Neural cell (in vitro differentiated cells): ENCODE data around the gene TPD52L1. TPM values are rescaled to one million over a fixed set of nuclear protein-coding genes. Genes with fewer than 3 reads are reported as not detected.

Experiments used
- H2AFZ ChIP-seq: fragments of 200-600, 300-800 bp; sonication (generic), shearing (Covaris generic); 2 replicates; pipeline ENCODE4 v1.6.0; 2014; ENCODE audit warnings: low read depth, mild to moderate bottlenecking, antibody characterized with exemption, low read length, moderate library complexity
- H3F3A ChIP-seq: fragments of 200-600 bp; shearing (Covaris generic); 2 replicates; pipeline ENCODE4 v1.6.1; 2016; ENCODE audit warnings: mild to moderate bottlenecking, moderate library complexity, mixed read lengths, antibody characterized with exemption, low read length; ENCODE audit not compliant: insufficient read depth, poor library complexity, severe bottlenecking
- H3K27ac ChIP-seq: fragments of 200-600, 300-800 bp; sonication (generic), shearing (Covaris generic); 2 replicates; pipeline ENCODE4 v1.5.1; 2014; ENCODE audit warnings: mild to moderate bottlenecking, low read length, moderate library complexity
- H3K27me3 ChIP-seq: fragments of 300-800, 200-600 bp; sonication (generic), shearing (Covaris generic); 2 replicates; pipeline ENCODE4 v1.6.0; 2014; ENCODE audit warnings: mild to moderate bottlenecking, low read depth, low read length, moderate library complexity; ENCODE audit not compliant: insufficient read depth
- H3K36me3 ChIP-seq: fragments of 300-800, 200-600 bp; sonication (generic), shearing (Covaris generic); 2 replicates; pipeline ENCODE4 v1.5.1; 2014; ENCODE audit warnings: mild to moderate bottlenecking, antibody characterized with exemption, low read length, moderate library complexity; ENCODE audit not compliant: insufficient read depth
- H3K4me2 ChIP-seq: fragments of 300-800, 200-600 bp; sonication (generic), shearing (Covaris generic); 2 replicates; pipeline ENCODE4 v1.6.0; 2014; ENCODE audit warnings: mild to moderate bottlenecking, low read length
- H3K4me3 ChIP-seq: fragments of 300-800, 200-600 bp; sonication (generic), shearing (Covaris generic); 2 replicates; pipeline ENCODE4 v1.5.1; 2014; ENCODE audit warnings: mild to moderate bottlenecking, low read length, moderate library complexity
- H3K79me2 ChIP-seq: fragments of 200-600 bp; shearing (Covaris generic); replicated peaks from 2 replicates; pipeline ENCODE4 v1.6.0; 2014; ENCODE audit warnings: mild to moderate bottlenecking, low read length, moderate library complexity; ENCODE audit not compliant: insufficient read depth
- H3K9ac ChIP-seq: fragments of 300-800, 200-600 bp; sonication (generic), shearing (Covaris generic); 2 replicates; pipeline ENCODE4 v1.6.1; 2016; ENCODE audit warnings: mild to moderate bottlenecking, low read length, mixed read lengths
- H3K9me2 ChIP-seq: fragments of 200-600 bp; shearing (Covaris generic); 2 replicates; pipeline ENCODE4 v1.6.1; 2016; ENCODE audit warnings: mild to moderate bottlenecking, low read length, mixed read lengths; ENCODE audit not compliant: insufficient read depth
- H3K9me3 ChIP-seq: fragments of 200-600, 300-800 bp; sonication (generic), shearing (Covaris generic); 2 replicates; pipeline ENCODE4 v1.6.1; 2016; ENCODE audit warnings: mild to moderate bottlenecking, mixed run types, low read length, moderate library complexity, mixed read lengths
- H4K20me1 ChIP-seq: fragments of 200-600 bp; shearing (Covaris generic); 2 replicates; pipeline ENCODE4 v1.6.1; 2016; ENCODE audit warnings: mild to moderate bottlenecking, mixed run types; ENCODE audit not compliant: insufficient read depth
- EP300 ChIP-seq: fragments of 450-650 bp; conservative IDR thresholded peaks from 2 replicates; pipeline ENCODE4 v1.6.1; 2014; ENCODE audit warnings: antibody characterized with exemption, mild to moderate bottlenecking, moderate library complexity; ENCODE audit not compliant: poor library complexity, severe bottlenecking
- EZH2 ChIP-seq: fragments of 200-600, 300-800 bp; shearing (Covaris generic), sonication (generic); IDR thresholded peaks from 2 replicates; pipeline ENCODE4 v1.6.1; 2014; ENCODE audit warnings: antibody characterized with exemption, low read length, borderline replicate concordance, mild to moderate bottlenecking; ENCODE audit not compliant: insufficient read depth, poor library complexity, severe bottlenecking
- MXI1 ChIP-seq: fragments of 450-650 bp; conservative IDR thresholded peaks from 2 replicates; pipeline ENCODE4 v1.6.1; 2014; ENCODE audit warnings: antibody characterized with exemption, mild to moderate bottlenecking; ENCODE audit not compliant: poor library complexity, severe bottlenecking
- POLR2AphosphoS5 ChIP-seq: IDR thresholded peaks from 2 replicates; pipeline ENCODE4 v1.6.1; 2012
- RAD21 ChIP-seq: fragments of 450-650 bp; conservative IDR thresholded peaks from 2 replicates; pipeline ENCODE4 v1.6.1; 2014; ENCODE audit warnings: antibody characterized with exemption, mild to moderate bottlenecking, moderate library complexity
- SMC3 ChIP-seq: fragments of 450-650 bp; conservative IDR thresholded peaks from 2 replicates; pipeline ENCODE4 v1.6.1; 2014; ENCODE audit warnings: antibody characterized with exemption, mild to moderate bottlenecking, moderate library complexity; ENCODE audit not compliant: poor library complexity
- TAF1 ChIP-seq: IDR thresholded peaks from 2 replicates; pipeline ENCODE4 v1.6.1; 2012; ENCODE audit warnings: low read depth
- polyA plus RNA-seq: library from polyadenylated mRNA; depleted of rRNA; stranded (reverse); fragments of >200 nt; gene quantifications from 2 replicates; pipeline ENCODE4 v1.2.3, GENCODE V29; 2014
- TF ChIP-seq, protein P1 (sequence below): fragments of 450-650 bp; IDR thresholded peaks from 2 replicates; pipeline ENCODE4 v1.5.1; 2014; ENCODE audit warnings: antibody characterized with exemption, mild to moderate bottlenecking, moderate library complexity; ENCODE audit not compliant: poor library complexity, severe bottlenecking
- TF ChIP-seq, protein P2 (sequence below): IDR thresholded peaks from 2 replicates; pipeline ENCODE4 v1.6.1; 2012; ENCODE audit warnings: borderline replicate concordance

The TPD52L1 gene
- polyA plus RNA-seq, 1 donor from 2014 or later: 8.9 TPM

DNA sequence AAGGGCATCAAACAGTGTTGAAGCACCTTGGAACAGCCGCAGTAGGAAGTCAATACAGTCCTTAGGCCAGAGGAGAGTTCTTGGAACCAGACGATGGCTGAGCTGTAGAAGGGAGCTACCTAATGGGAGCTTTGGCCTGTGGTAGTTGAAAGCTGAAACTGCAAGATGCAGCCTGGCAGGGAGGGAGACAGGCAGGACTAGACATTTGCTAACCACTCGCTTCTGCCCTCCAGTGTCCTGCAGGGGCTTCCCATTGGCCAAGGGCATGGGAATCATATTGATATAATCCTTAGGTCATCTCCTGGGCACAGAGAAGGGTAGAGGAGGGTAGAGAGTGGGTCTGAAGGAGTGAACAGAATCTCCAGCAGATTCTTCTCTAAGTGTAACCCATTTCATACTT is 60.4 kb downstream of the TPD52L1 start:
- Histone ChIP-seq H3K36me3 (no peaks in the 10 kb centered on the region), H2AFZ (no peak overlapping the region), H3K9me2 (no peaks in the 10 kb centered on the region), H3K27ac (no peak overlapping the region), H4K20me1 (no peaks in the 10 kb centered on the region), H3F3A (no peaks in the 10 kb centered on the region), H3K4me3 (no peak overlapping the region), H3K79me2 (no peaks in the 10 kb centered on the region), H3K9me3 (no peaks in the 10 kb centered on the region), H3K27me3 (no peaks in the 10 kb centered on the region), H3K4me2 (no peak overlapping the region), H3K9ac (no peak overlapping the region)
- no peak for TF ChIP-seq MXI1

DNA sequence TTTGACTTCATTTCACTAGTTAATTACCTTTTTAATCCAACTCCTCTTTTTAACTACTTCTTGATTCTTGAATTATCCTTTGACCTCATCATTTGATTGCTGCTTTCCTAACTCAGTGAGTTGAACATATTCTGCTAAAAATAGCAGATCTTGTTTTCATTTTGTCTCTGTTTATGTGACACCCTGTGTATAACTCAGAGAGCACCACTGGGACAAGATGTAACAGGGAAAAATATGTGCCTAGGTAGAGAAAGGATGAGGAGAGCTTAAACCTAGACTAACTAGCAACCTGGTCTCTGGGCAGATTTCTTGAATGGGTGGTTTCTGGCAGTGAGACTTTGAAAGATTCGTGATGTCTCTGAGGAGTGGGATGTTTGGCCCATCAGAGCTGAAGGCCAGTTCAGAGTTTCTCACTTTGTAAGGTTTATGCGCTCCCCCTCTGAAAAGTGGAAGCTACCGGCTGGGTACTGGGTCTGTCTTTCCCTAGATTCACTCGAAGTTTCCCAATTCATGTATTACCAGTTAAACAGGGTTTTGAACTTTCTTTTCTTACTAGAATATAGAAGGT is 61.8 kb downstream of the TPD52L1 start:
- TF ChIP-seq, protein P1, sequence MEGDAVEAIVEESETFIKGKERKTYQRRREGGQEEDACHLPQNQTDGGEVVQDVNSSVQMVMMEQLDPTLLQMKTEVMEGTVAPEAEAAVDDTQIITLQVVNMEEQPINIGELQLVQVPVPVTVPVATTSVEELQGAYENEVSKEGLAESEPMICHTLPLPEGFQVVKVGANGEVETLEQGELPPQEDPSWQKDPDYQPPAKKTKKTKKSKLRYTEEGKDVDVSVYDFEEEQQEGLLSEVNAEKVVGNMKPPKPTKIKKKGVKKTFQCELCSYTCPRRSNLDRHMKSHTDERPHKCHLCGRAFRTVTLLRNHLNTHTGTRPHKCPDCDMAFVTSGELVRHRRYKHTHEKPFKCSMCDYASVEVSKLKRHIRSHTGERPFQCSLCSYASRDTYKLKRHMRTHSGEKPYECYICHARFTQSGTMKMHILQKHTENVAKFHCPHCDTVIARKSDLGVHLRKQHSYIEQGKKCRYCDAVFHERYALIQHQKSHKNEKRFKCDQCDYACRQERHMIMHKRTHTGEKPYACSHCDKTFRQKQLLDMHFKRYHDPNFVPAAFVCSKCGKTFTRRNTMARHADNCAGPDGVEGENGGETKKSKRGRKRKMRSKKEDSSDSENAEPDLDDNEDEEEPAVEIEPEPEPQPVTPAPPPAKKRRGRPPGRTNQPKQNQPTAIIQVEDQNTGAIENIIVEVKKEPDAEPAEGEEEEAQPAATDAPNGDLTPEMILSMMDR: no peak
- TF ChIP-seq EP300: no peak
- TF ChIP-seq POLR2AphosphoS5: no peak
- TF ChIP-seq, protein P2, sequence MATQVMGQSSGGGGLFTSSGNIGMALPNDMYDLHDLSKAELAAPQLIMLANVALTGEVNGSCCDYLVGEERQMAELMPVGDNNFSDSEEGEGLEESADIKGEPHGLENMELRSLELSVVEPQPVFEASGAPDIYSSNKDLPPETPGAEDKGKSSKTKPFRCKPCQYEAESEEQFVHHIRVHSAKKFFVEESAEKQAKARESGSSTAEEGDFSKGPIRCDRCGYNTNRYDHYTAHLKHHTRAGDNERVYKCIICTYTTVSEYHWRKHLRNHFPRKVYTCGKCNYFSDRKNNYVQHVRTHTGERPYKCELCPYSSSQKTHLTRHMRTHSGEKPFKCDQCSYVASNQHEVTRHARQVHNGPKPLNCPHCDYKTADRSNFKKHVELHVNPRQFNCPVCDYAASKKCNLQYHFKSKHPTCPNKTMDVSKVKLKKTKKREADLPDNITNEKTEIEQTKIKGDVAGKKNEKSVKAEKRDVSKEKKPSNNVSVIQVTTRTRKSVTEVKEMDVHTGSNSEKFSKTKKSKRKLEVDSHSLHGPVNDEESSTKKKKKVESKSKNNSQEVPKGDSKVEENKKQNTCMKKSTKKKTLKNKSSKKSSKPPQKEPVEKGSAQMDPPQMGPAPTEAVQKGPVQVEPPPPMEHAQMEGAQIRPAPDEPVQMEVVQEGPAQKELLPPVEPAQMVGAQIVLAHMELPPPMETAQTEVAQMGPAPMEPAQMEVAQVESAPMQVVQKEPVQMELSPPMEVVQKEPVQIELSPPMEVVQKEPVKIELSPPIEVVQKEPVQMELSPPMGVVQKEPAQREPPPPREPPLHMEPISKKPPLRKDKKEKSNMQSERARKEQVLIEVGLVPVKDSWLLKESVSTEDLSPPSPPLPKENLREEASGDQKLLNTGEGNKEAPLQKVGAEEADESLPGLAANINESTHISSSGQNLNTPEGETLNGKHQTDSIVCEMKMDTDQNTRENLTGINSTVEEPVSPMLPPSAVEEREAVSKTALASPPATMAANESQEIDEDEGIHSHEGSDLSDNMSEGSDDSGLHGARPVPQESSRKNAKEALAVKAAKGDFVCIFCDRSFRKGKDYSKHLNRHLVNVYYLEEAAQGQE: no peak
- TF ChIP-seq MXI1: no peak
- TF ChIP-seq TAF1: no peak
- no peak for TF ChIP-seq EZH2
- TF ChIP-seq SMC3: no peak
- no peak for TF ChIP-seq RAD21
- Histone ChIP-seq H3K4me2 (no peak overlapping the region), H2AFZ (no peak overlapping the region), H3K36me3 (no peaks in the 10 kb centered on the region), H3K4me3 (no peak overlapping the region), H3K27ac (no peak overlapping the region), H3K9me2 (no peaks in the 10 kb centered on the region), H3K9me3 (no peaks in the 10 kb centered on the region), H4K20me1 (no peaks in the 10 kb centered on the region), H3K79me2 (no peaks in the 10 kb centered on the region), H3K27me3 (no peaks in the 10 kb centered on the region), H3K9ac (no peak overlapping the region), H3F3A (no peaks in the 10 kb centered on the region)

DNA sequence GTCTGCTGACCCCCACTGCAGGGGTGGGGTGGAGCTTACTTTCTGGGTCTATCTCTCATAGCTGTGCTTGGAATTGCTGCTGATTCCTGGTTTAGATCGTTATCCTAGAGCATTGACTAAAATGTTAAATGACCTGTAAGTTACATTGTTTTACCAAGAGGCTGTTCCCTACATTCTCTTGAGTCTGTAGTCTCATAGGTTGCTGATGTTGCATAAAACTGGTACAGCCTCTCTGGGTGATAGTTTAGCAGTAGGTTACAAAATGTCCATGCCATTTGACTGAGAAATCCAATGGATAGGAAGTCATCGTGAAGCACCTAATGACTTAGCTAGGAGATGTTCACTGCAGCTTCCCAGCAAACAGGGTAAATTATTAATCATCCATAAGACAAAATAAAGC is 62.4 kb downstream of the TPD52L1 start:
- no peaks in the 10 kb centered on the region for H3F3A ChIP-seq
- no peaks in the 10 kb centered on the region for H3K27me3 ChIP-seq
- H3K4me3 ChIP-seq: no peak overlapping the region
- H3K9me2 ChIP-seq: no peaks in the 10 kb centered on the region
- H3K9ac ChIP-seq: no peak overlapping the region
- H3K36me3 ChIP-seq: no peaks in the 10 kb centered on the region
- no peaks in the 10 kb centered on the region for H4K20me1 ChIP-seq
- no peak overlapping the region for H3K4me2 ChIP-seq
- H2AFZ ChIP-seq: no peak overlapping the region
- no peaks in the 10 kb centered on the region for H3K79me2 ChIP-seq
- no peak overlapping the region for H3K27ac ChIP-seq
- TF ChIP-seq EP300: no peak
- TF ChIP-seq, protein P2: no peak
- no peak for TF ChIP-seq RAD21
- TF ChIP-seq TAF1: no peak
- TF ChIP-seq SMC3: no peak
- TF ChIP-seq POLR2AphosphoS5: no peak
- TF ChIP-seq MXI1: no peak
- TF ChIP-seq, protein P1: no peak
- TF ChIP-seq EZH2: no peak
- no peaks in the 10 kb centered on the region for H3K9me3 ChIP-seq
